GM03348 (cell line): Measurements from ENCODE around the gene ELK1.
"Not testable (repeated sequence)": the region's sequence is repeated elsewhere in the genome, so short reads cannot be mapped to it uniquely, and the experiment has no call there.

ENCODE experiments used
- DNase-seq: peaks from one replicate; pipeline ENCODE4 v3.0.0; 2012; ENCODE audit warnings: low spot score

The ELK1 gene

DNA sequence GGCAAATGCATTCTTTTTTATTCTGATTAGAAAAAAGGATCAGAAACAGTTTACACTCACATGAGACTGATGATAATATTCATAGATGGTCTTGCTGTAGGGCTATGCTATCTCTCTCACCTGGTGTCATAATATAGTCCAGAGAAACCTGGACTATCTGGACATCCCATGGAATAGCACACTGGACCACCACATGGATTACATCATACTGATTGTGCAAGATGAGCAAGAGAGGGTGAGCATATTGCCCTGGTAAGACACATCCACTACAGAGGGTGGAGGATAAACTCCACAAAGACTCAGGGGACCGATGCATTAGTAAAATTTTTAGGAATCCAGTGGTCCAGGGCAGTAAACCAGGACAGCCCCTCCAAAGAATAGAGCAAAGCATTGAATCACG is 38.9 kb downstream of the ELK1 start:
- DNase-seq: no peak

DNA sequence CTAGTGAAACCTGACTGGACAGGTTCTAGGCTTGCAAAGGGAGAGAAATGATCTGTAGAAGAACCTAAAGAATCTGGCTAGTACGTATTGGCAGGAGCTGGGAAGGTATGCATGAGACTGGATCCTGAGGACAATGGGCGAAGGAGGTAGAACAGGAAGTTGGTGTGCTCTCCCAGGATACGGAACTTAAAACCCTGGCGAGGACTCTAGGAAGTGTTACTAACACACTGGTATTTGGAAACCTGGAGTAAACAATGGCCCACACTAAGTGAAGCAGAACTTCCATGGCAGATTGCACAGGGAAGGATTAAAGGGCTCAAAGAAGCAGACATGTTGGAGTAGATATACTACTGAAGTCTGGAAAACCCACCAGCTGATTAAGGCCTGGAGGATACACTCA is 39.9 kb downstream of the ELK1 start:
- no peak for DNase-seq

DNA sequence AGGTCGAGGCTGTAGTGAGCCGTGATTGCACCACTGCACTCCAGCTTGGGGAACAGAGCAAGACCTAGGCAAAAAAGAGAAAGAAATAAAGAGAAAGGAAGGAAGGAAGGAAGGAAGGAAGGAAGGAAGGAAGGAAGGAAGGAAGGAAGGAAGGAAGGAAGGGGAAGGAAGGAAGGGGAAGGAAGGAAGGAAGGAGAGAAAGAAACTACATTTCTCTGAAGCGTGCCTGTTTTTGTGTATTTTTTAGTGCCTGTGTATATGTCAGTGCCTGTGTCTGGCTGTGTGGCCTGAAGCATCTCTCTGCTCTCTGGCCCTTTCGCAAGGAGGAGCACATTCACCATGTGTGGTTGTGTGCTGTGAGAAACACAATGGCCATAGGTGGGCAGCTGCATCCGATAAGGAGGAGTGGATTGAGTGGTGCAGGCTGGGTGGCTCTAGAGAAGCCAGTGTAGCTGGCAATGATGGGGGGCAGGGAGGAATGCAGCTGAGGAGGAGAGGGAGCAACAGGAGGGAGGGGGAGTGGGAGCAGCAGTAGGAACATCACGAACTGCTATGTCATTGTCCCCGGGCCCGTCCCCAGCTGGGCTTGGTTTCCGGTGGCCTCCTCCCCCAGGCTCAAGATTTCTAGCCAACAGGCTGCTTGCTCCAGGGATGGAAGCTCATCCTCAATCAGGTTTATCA is 42.1 kb downstream of the ELK1 start:
- no peak for DNase-seq

DNA sequence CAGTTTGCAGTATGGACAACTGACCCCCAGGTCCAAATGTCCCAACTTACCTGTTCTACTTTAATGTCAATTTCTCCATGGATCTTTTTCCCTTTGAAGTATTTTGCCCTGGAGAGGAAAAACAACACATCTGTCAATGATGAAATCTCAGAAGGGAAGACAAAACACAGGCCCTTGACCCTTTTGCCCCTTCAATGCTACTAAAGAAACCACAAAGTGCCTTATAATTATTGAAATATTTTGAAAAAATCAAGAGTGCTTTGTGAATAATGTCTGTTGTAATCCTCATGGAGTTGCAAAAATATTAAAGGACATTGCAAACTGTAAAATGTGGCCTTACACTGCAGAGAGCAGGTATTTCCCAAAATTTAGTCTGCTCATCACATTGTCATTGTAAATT is 43.3 kb downstream of the ELK1 start:
- no peak for DNase-seq

DNA sequence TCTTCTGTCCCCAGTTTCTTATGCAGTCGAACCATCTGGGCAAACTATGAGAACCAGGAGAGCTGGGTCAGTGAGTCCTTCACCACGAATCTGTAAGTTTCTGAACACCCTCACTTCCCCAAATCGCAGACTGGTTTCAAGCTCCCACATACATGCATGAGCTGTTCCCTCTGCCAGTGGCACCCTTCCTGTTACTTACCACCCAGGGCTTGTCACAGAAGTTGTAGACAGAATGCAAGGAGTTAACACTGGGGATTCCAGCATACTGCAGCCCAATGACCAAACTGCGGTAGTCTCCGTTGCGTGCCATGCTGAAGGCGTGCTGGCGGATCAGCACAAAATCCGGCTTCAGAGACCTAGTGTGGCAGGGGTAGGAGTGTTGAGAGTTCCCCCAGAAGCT is 45.3 kb downstream of the ELK1 start:
- DNase-seq: no peak

DNA sequence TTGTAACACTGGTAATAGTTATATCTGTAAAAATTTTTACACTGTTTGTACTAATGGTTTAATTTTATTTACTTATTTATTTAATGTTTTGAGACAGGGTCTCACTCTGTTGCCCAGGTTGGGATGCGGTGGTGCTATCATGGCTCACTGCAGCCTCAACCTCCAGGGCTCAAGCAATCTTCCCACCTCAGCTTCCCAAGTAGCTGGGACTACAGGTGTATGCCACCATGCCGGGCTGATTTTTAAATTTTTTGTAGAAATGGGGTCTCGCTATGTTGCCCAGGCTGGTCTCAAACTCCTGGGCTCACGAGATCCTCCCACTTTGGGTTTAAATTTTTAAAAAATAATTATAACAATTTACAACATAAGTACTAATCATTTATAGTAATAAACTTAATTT is 47.2 kb downstream of the ELK1 start:
- not testable (repeated sequence) for DNase-seq

DNA sequence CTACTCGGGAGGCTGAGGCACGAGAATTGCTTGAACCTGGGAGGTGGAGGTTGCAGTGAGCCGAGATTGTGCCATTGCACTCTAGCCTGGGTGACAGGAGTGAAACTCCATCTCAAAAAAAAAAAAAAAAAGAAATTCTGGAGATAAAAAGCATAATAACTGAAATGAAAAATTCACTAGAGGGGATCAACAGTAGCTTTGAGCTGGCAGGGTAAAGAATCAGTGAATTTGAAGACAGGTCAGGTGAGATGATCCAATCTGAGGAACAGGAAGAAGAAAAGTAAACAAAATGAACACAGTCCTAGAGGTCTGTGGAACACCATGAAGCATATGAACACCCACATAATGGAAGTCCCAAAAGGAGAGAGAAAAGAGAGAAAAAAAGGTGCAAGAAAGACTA is 53.1 kb downstream of the ELK1 start:
- no peak for DNase-seq

DNA sequence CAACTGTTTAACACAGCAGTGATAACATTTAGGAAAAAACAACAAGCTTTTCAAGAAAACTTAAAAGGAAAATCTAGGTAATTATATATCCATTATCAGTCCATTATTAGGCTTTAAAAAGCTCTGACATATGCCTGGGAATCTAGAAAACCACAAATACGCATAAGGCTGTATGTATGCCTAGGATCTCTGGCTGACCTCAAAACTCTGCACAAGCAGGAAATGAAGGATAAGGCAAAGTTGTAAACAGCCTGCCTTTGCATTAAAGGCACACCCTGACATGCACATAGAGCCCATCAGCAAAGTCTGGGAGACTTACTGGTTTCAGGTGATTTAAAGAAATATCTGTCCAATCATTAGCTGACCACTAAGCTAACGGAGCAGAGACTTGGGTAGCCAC is 54.1 kb downstream of the ELK1 start:
- no peak for DNase-seq

DNA sequence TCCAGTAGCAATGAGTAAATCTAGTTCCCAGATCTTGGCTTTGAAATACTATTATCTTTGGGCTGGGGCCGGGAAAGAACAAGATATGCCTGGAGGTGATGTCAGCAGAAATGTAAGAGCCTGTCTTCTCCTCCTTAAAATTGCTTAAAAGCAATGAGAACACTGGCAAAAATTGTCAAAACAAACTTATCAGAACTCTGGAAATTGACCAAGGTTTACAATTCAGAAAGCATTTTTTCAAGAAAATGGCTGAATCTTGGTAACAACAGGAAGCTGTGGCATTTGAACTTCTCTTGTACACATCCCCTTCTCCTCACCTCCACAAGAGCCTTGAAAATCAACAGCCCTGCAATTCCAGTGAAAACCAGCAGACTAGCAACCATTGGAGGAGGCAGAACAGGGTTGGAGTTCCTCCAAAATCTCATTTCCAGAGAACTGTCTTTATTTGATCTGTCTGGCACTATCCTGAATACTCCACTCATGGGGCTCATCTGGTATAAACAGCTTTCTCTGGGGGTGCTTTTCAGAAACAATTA is 54.6 kb downstream of the ELK1 start:
- no peak for DNase-seq

DNA sequence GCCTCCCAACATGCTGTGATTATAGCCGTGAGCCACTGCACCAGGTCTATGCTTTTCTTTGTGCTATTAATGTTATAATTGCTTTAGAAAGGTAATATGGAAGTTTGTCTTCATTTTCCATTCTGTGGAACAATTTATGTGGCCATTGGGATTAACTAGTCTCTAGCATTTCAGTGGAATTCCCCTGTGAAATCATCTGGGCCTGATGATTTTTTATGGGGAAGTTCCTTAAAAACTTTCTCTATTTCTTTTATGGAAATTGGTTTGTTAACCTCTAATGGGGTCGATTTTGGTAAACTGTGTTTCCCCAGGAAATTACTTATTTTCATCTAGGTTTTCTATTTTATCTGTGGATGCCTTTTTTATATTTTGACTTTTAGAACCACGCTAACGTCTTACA is 56.8 kb downstream of the ELK1 start:
- no peak for DNase-seq

DNA sequence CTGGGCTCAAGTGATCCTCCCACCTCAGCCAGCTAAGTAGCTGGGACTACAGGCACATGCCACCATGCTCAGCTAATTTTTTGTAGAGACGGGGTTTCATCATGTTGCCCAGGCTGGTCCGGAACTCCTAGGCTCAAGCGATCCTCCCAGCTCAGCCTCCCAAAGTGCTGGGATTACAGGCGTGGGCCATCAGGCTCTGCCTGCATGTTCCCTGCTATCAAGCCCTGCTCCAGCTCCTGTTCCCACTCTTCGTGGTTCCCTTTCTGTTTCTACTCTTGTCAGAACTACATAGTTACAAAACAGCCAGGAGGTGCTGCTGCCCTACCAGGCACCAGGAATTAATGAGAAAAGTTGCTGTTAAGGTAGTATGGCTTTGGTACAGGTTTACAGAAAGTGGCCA is 59.4 kb downstream of the ELK1 start:
- DNase-seq: no peak

DNA sequence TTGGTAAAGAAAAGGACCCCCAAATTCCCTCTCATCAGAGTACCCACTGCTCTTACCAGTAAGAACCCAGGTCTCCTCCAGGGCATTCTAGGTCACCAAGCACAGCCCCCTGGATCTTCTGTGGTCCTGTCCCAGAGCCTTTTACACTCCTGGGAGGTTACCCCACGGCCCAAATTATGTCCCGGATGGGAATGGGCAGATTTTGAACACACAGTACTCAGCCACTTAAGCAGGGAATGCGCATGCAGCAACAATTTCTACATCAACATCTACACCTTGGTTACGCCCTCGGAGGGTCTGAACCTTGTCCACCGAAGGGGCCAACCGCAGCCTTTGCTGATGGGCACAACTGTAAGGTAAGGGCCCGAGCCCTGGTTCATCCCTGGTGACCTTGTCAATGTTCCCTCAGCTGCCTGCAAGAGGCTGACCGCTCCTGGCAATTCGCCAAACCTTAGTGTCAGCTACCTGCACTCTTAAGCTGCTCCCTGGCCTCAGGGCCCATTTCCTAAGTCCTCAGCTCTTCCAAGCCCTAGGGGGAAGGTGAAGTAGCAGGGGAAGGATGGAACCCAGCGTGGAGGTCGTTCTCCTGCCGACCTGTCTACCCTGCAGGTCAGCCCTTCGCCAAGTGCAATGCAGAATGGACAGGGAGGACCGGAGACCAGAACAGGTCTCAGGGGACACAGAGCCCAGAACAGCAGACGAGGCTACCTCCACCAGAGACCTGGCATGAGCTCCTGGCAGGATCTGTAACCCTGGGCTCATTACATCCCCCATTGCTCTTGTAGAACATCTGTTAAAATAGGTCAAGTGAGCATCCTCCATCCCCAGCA is 62.2 kb downstream of the ELK1 start:
- DNase-seq: no peak

DNA sequence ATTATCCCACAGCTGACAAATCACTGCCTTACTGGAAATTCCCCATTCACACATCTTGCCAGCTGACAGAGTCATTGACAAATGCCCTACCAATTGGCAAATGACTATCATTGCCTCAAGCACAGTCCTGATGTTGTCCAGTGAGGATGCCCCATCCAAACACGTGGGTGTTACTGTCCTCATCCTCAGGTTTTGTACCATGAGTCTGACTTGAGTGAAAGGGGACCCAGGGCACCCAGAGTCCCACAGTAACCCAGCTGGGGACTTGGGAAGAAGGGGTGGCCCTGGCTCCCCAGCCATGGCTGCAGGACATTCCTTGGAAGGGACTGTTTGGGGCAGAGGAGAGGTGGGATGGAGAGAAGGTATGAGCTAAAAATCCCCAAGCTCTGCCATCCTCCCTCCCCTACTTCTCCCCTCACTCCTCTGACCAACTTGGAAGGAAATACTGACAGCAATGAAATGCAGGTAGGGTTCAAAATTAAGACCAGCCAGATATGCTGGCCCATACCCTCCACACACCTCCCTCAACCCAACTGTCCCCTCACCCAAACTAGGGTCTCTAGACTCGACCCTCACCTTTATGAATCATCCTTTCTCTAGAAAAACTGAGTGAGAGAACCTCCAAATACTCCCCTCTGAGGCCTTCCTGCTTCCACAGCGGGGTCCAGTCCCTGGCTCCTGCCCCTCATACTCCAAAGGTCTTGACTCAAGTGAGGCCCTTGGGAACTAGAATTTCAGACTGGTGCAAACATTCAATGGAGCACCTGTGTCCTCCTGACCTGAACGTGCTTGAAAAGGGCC is 63.1 kb downstream of the ELK1 start:
- DNase-seq: no peak

DNA sequence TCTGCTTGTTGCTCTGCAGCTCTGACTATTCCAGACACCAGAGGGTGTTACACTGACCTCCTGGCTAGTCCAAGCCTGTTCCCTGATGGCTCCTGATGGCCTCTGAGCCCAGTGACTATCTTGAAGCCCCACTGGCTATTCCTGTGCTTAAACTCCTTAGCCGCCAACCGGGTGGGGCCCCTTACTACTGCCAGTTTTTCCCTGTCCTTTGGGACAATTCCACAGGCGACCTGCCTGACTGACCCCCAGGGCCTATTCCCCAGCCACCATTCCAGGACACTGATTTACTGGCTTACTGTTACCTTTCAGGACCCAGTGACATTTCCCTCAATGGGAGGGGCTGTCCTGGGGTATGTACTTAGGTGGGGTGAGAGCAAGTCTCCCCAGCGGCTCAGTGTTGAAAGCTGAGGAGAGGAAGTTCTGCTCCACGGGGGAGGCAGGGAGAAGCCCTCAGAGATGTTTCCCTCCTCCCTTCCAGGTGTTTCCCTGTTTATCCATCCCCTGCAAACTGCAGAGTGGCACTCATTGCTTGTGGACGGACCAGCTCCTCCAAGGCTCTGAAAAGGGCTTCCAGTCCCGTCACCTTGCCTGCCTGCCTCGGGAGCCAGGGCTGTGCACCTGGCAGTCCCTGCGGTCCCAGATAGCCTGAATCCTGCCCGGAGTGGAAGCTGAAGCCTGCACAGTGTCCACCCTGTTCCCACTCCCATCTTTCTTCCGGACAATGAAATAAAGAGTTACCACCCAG is 64.1 kb downstream of the ELK1 start:
- no peak for DNase-seq
